GM12872 (cell line): ENCODE measurements around the gene PRDM16.

Experiments
- CTCF ChIP-seq: IDR thresholded peaks from 3 replicates; pipeline ENCODE4 v1.5.1; 2011; ENCODE audit warnings: low read depth, mild to moderate bottlenecking, low read length, moderate library complexity; ENCODE audit not compliant: insufficient read depth

The PRDM16 gene

GRCh38 chr1:3249231-3249630 lies 180.2 kb downstream of the PRDM16 start:
- no peak for TF ChIP-seq CTCF

- TF ChIP-seq CTCF = no peak
Observed at GRCh38 chr1:3249631-3250501, 180.9 kb downstream of the PRDM16 start.

- no peak for TF ChIP-seq CTCF
Observed at GRCh38 chr1:3250624-3251023, 181.6 kb downstream of the PRDM16 start.

GRCh38 chr1:3251099-3251806 lies 182.2 kb downstream of the PRDM16 start:
- no peak for TF ChIP-seq CTCF

- no peak for TF ChIP-seq CTCF
Observed at GRCh38 chr1:3251807-3252428, 182.9 kb downstream of the PRDM16 start.

- TF ChIP-seq CTCF = no peak
Observed at GRCh38 chr1:3255680-3256079, 186.7 kb downstream of the PRDM16 start.

- TF ChIP-seq CTCF = no peak
Observed at GRCh38 chr1:3257788-3258187, 188.8 kb downstream of the PRDM16 start.
